ENCODE data around the gene NDRG4.

NDRG4 gene, protein sequence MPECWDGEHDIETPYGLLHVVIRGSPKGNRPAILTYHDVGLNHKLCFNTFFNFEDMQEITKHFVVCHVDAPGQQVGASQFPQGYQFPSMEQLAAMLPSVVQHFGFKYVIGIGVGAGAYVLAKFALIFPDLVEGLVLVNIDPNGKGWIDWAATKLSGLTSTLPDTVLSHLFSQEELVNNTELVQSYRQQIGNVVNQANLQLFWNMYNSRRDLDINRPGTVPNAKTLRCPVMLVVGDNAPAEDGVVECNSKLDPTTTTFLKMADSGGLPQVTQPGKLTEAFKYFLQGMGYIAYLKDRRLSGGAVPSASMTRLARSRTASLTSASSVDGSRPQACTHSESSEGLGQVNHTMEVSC

DNA sequence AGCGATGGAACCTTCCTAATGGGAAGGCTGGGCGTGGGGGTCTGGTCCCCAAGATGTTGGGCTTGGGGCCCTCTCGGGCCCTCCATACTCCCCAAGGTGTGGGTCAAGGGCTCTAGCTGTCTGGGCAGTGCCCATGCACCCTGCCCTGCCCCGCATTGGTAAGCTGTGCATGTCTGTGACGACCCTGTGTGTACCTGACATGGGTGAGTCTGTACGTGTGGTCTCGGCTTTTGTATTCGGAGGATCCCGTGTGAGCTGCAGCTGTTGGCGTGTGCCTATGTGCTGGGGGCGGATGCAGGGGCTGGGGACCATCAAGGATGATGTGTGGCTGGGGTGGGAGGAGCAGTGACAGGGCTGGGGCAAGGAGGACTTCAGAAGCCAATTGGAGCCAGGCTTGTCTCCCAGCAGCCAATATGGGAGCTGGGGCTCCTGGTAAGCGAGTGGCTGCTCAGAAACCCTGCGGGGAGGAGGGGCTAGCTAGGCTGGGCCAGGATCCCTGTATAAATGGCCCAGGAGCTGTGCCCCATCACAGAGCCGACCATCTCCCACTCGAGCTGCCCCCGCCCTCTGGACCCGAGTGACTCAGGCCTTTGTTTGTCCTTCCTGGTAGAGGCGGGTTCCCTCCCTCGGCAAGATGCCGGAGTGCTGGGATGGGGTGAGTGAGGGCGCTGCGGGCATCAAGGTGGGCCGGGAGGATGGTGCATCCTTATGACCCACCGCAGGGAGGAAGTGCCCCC lies at the start of gene NDRG4:
TSS of gene NDRG4 (plus strand) at position 529 of the 737 bp plus-strand sequence. CDS start at position 635, 106 bp downstream.
- DNase-seq, result peak; percentile 94

DNA sequence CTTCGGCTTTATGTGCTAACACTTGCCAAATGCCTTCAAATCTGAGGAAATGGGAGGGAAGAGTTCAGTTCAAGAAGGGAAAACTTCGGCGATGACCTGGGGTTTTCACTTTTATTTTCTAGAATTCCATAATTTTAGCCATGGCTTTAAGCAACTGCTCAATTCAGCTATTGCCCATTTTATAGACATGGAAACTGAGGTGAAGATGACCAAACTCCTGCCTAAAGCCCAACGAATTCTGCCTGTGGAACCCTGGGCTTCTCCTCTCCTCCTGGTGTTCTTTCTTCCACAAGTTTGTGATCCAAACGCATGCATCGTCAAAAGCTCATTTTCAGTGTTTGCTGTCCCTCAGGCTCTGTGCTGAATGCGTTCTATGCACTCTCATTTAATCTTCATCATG lies 49.4 kb upstream of the NDRG4 start:
- DNase-seq, result no peak

DNA sequence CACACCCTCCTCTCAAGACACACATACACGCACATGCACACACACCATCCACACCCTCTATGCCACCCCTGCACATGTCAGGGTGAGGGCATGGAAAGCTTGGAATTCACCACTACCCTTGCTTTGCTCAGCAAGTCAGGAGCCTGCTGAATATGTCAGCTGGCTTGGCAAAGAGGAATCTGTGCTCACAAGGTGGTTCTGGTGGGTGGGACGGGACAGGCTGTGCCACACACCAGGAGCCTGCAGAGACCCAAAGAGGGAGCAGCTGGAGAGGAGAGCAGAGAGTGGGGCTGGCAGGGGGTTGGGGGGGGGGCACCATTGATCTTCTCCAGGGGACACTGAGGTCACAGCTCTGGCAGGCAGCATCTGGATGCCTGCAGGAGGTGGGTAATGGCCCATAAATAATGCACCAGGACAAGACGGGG lies 48.7 kb upstream of the NDRG4 start:
- DNase-seq, result no peak

DNA sequence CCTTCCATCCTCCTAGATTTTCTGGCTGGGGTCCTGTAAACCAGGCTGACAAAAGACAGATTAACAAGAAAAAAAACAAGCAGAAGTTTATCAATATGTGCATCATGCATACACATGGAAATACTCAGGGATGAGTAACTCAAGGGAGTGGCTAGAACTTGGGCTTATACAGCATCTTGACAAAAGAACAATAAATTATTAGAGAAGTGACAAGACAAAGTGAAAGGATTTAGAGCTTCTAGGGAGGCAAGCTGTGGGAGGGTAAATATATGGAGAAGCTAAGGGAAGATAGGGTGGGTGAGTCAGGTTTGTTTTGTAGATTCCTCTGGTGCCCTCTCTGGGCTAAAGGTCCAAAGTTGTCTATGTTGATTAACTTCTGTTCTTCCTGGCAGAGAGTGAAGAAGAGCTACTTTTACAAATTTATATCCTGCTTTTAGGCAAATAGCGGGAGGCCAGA lies 48.0 kb upstream of the NDRG4 start:
- DNase-seq, result peak; percentile 10

DNA sequence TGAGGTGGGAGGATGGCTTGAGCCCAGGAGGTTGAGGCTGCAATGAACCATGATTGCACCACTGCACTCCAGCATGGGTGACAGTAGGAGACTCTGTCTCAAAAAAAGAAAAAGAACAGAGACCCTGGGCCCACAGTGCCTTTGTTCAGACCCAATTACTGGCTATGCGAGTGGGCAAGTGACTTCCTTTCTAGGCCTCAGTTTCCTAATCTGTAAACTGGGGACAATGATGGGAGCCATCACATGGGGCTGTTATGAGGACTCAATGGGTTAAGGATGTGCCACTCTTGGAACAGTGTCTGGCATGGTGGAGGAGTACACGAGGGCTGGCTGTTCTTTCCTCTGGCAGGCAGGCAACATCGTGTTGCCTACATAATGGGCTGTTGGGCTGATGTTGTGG lies 47.3 kb upstream of the NDRG4 start:
- DNase-seq, result no peak

DNA sequence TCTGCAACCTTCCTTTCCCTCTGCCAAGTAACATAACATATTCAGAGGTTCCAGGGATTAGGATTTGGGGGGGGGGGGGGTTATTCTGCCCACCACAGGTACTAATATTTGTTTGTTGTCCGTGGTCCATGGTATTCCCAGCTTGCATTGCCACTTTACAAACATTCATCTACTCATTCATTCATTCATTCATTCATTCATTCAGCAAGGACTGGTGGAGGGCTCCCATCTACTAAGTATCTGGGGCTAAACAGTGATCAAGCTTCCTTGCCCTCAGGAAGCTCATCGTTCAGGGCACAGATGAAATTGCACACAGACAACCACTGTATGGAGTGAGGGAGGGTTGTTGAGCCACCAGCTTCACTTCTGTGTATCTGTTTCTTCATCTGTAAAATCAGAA lies 45.8 kb upstream of the NDRG4 start:
- no peak for DNase-seq

DNA sequence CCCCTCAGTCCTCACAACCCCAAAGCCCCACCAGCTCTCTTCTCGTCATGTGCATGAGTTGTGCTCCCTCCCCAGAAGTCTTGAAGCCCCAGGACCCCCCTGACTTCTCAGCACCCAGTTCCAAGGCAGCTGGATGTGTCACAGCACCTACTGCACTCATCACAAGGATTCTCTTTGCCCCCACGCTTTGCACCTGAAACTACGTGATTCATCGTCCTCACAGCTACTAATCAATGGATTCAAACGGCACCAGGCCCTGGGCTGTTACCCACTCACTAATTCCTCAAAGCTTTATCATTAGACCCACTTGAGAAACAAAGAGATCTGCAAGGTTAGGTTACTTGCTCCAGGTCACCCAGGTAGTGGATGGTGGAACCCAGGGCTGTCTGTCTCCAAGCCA lies 45.1 kb upstream of the NDRG4 start:
- DNase-seq, result no peak

DNA sequence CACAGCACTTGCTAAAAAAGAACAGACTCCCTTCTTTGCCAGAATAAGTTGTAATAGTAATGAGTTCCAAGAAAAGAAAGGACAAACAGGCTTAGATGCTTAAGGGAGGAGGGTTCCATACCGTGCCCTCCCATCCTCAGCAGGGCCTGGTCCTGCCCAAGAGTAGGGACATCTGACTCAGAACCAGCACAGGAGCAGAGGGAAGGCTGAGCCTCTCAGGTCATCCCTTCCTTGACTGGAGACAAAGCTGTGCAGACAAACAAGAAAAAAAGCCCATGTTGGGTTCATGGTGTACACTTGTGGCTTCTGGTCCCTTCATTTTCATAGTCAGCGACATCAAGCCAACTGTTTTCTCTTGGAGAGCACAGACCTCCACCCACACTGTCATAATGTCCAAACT lies 44.2 kb upstream of the NDRG4 start:
- DNase-seq, result no peak

DNA sequence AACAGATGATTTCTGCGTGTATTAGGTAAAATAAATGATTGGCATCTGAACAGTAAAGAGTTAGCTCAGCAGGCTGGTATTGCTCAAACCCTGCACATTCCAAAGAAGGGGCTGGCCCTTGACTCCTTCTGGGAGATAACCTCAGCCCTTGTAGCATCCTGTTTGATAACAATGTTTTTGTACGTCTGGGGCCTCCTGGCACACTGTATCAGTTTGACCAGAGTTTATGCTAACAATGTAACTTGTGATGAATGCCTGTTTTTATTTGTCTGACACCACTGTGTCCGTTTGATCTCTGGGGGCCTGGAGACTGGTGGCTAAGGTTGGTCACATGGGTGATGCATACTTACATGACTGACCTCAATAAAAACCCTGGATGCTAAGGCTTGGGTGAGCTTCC lies 43.8 kb upstream of the NDRG4 start:
- no peak for DNase-seq

DNA sequence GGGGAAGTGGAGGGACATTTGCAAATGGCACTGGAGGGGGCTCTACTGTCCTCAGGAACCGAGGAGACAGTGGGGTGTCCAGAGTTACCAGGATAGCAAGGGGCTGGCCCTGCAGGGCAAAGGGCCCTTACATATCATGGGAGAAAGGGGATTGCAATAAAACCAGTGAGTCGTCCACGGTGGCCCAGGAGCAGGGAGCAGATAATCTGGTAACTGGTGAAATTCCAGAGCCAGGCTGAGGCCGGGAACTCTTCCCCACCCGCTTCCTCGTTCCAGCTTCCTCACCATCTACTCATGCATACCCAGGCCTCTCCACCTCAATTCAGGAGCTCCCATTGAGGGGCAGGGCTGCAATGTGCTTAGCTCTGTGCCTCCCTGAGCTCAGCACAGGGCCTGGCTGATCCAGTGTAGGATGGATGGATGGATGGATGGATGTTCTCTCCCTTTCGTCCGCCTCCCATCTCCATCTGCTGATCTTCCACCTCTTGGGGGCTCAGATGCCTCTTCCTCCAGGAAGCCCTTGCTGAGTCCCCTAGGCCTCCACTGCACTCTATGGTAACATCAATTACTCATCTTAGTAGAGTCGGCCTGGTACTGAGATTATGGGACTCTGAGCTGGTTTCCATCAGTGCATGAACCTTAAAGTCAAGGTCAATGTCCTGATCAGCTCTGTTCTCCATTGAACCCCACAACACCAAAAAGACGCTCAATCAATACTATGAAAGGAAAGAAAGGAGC lies 41.2 kb upstream of the NDRG4 start:
- DNase-seq, result no peak

DNA sequence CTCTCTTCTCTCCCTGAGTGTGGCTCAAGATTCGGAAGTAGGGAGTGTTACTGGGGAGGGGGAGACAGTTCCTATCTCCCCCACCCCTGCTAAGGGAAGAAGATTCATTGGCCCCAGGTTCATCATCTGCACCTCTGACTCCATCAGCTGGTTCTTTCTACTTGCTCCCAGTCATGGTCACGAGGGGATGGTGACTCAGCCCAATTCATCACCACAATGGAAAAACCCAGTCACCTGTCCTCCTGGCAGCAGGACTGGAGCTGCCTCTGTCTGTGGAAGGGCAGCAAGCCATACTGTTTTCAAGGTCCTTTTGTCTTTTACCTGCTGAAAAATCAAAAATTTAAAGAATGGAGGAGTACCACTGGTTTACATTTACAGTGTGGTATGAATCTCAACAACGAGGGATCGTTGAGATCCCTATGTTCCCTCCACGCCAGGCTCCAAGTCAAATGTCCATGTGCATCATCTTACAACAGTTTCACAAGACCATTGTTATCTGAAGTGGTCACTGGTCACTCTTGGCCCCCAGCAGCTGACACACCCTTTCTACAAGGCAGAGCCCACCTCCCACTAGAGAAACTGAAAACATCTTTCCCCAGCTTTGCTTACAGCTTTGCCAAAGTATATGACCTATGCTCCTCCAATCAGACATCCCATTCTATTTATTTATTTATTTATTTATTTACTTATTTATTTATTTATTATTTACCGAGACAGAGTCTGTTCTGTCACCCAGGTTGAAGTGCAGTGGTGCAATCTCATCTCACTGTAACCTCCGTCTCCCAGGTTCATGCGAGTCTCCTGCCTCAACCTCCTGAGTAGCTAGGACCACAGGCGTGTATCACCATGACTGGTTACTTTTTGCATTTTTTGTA lies 40.4 kb upstream of the NDRG4 start:
- DNase-seq, result no peak

DNA sequence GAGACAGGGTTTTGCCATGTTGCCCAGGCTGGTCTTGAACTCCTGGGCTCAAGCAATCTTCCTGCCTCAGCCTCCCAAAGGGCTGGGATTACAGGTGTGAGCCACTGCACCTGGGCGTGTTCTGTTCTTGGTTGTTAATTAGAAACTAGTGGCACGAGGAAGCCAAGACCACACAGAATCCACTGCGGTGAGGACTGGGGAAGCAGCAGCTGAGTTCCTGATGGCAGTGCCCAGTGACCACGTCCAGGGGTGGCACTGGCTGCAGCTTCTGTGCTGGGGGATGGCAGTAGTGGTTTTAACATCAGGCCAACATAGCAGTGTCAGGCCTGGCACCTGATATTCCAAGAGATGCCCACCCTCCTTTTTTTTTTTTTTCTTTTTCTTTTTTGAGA lies 39.7 kb upstream of the NDRG4 start:
- no peak for DNase-seq

DNA sequence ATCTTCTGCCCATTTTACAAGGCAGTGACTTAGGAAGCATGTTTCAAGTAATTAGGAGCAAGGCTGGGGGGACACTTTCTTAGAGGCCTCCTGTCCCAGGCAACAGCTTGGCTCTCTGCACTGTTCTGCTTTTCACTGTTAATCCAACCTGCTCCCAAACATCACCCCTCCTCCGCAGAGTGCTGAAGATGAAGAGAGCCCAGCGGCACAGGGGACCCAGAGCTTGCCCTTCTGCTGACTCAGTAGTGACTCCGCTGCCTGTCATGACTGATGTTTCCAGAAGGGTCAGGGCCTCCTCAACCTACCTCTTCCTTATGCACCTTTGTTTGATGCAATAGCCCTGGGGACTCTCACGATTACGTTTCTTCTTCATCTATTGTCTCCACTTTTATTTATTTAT lies 38.9 kb upstream of the NDRG4 start:
- peak; percentile 67 for DNase-seq

DNA sequence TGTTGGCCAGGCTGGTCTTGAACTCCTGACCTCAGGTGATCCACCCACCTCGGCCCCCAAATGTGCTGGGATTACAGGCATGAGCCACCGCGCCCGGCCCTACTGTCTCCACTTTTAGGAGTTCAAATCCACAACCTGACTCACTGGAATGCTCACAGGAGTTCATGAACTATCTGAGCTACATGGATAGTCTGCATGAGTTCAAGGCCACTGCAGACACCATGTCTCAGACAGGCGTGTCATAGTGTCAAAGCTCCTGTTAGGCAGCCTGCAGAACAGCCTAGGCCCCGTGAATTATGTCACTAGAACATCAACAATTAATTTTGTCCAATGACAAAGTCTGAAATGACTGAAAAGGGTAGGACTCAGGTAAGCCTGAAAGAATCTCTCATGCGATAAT lies 38.3 kb upstream of the NDRG4 start:
- DNase-seq, result no peak

DNA sequence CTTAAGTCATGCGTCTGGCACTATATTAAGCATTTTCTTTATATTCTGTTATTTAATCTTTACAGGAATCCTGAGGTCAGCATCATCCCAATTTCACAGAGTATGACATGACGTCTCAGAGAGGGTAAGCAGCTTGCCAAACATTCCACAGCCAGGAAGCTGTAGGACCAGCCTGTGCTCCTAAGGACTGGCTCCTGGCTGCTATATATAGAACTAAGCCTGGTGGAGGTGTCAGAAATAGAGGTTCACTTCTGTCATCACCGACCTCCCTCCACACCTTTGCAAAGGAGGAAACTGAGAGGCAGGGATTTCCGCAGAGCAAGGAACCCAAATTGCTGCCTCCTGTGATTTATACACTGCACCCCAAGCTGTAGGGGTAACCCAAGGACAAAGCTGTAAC lies 37.9 kb upstream of the NDRG4 start:
- DNase-seq, result peak; percentile 19

DNA sequence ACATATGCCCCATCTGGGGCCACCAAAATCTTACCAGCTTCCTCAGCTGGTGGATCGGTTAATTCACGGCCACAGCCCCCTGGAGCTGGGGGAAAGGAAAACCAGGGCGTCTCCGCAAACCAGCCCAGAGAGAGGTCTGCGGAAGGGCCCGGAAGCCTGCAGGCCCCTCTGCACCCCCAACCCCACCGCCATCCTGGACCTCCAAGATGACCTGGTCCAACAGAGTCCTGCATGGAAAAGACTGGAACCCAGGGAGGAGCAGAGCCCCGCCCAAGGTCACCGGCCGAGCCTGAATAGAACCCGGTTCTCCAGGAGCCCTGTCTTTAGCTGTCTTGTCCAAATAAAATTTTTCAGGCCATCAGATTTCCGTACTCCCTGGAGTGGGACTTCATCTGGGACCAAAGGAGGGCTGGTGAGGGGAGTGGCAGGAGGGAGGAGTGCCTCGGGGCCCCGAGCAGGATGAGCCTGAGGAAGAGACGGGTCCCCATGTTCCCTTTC lies 37.4 kb upstream of the NDRG4 start:
- DNase-seq, result no peak

DNA sequence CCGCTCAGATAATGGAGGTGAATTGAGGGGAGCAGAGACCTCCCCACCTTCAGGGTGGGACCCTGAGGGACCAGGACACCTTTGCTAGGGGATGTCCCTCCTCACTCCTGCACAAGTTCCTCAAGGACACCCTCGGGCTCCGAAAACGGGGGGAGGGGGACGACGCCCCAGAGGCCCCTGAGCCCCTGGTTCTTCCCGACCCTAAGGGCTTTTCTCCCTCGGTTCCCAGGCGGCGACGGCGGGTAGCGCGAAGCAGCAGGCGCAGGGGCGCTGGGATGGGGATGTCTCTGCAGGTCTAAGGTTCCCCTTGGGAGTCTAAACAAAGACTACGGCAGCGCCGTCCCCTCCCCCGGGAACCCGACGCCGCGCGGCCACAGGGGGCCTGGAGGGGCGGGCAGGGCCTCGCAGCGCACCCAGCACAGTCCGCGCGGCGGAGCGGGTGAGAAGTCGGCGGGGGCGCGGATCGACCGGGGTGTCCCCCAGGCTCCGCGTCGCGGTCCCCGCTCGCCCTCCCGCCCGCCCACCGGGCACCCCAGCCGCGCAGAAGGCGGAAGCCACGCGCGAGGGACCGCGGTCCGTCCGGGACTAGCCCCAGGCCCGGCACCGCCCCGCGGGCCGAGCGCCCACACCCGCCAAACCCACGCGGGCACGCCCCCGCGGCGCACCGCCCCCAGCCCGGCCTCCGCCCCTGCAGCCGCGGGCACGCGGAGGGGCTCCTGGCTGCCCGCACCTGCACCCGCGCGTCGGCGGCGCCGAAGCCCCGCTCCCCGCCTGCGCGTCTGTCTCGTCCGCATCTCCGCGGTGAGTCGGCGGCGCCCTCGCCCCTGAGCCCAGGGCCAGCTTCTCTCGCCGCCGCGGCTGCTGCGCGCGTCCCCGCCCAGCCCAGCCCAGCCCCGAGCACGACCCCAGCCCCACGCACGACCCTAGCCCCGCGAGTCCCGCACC lies 36.7 kb upstream of the NDRG4 start:
- peak; percentile 51 for DNase-seq

DNA sequence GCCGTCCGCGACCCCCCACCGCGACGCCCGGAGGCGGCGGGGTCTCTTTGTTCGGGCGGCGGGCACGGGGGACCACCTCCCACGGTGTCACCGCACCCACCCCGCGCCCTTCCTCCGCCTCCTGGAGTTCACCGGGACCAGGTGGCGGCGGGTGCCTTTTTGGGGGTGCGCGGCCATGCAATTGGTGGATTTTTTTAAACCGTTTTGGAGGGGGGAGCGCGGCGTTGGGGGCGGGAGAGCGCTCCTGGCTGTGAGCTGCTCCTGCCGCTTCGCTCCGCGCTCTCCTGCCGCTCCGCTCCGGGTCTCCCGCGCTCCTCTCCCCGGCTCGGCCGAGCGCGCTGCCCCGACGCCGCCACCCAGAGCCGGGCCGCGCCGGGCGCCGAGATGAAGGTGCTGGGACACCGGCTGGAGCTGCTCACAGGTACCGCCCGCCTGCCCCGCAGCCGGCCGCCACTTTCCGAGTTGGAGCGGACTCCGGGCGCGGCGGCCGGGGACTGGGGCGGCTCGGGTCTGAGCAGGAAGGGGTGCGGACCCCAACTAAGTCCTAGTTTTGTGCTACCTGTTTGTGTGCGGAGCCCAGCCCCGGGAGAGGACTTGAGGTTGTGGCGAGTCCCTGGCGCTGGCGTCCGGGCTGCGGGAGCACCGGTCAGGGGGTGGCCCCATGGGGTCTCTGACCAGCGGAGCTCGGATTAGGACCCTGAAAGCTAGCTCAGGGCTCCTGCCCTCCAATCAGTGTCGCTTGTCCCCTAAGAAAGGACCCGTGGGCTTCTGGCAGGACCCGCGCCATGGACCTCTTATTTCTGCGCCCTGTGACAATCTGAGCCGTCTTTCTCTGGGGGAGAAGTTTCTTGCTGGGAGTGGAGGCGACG lies 35.7 kb upstream of the NDRG4 start:
- DNase-seq, result peak; percentile 58

DNA sequence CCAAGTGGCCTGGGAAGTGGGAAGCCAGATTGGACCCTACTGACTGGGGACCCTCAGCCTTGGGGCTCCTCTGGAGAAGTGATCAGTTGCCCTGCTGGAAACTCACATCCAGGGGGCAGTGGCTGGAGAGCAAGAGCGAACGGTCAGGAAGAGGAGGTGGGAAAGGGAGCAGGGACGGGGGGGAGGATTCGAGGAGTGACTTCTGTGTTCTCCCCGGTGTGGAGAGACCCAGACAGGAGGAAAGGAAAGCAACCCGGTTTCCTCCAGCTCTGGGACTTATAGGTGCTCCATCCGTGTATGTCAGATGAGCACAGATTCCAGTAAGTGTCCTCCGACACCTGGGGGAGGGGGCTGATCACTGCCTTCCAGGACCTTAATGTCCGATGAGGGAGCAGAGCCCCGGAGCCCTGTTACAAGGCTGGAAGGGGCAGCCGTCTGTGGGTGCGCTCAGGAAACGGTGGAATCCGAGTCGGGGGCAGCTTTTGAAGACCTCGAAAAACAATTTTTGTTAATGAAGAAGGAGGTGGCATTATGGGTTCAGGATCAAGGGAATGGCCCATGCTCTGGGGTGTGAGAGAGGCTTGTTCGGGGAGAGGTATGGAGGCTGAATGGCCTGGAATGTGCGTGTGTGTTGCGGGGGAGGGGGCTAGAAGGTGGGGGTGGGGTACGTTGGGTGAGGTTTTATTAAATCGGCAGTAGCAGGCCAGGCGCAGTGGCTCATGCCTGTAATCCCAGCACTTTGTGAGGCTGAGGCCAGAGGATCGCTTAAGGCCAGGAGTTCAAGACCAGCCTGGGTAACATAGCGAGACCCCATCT lies 34.8 kb upstream of the NDRG4 start:
- DNase-seq, result peak; percentile 49
